SU-DHL-6 (cell line): ENCODE results near the gene ADAR.

Experiments
- H2AFZ ChIP-seq: fragments of 200-600 bp; sonication (generic); 2 replicates; pipeline ENCODE4 v1.6.1; 2014; ENCODE audit warnings: low read depth, mild to moderate bottlenecking, moderate library complexity, mixed read lengths, antibody characterized with exemption, low read length; ENCODE audit not compliant: severe bottlenecking
- H3F3A ChIP-seq: fragments of 200-600 bp; shearing (Covaris generic); 2 replicates; pipeline ENCODE4 v1.6.0; 2016; ENCODE audit warnings: antibody characterized with exemption, mild to moderate bottlenecking; ENCODE audit not compliant: insufficient read depth
- H3K27ac ChIP-seq: fragments of 200-600 bp; sonication (generic); 2 replicates; pipeline ENCODE4 v1.5.1; 2016; ENCODE audit warnings: low read depth, mild to moderate bottlenecking, low read length, moderate library complexity, mixed read lengths
- H3K27me3 ChIP-seq: fragments of 200-600 bp; sonication (generic), shearing (Covaris generic); 2 replicates; pipeline ENCODE4 v1.6.0; 2014; ENCODE audit warnings: mild to moderate bottlenecking, low read length
- H3K36me3 ChIP-seq: fragments of 200-600 bp; sonication (generic); 2 replicates; pipeline ENCODE4 v1.6.1; 2014; ENCODE audit warnings: mild to moderate bottlenecking, low read length, mixed read lengths
- H3K4me2 ChIP-seq: fragments of 300-600, 200-600 bp; shearing (Covaris generic), sonication (generic); 2 replicates; pipeline ENCODE4 v1.6.0; 2014; ENCODE audit warnings: low read length, low read depth, mild to moderate bottlenecking; ENCODE audit not compliant: poor library complexity, severe bottlenecking
- H3K4me3 ChIP-seq: fragments of 200-600 bp; sonication (generic); 2 replicates; pipeline ENCODE4 v1.5.1; 2014; ENCODE audit warnings: antibody characterized with exemption, low read length, mild to moderate bottlenecking, mixed read lengths; ENCODE audit not compliant: insufficient read depth, poor library complexity, severe bottlenecking
- H3K79me2 ChIP-seq: fragments of 200-600 bp; sonication (generic); 2 replicates; pipeline ENCODE4 v1.6.1; 2014; ENCODE audit warnings: mild to moderate bottlenecking, low read length, moderate library complexity; ENCODE audit not compliant: insufficient read depth
- H3K9ac ChIP-seq: fragments of 200-600 bp; sonication (generic); 2 replicates; pipeline ENCODE4 v1.7.0; 2014; ENCODE audit warnings: mild to moderate bottlenecking, low read length
- H3K9me2 ChIP-seq: fragments of 200-600 bp; sonication (generic); replicated peaks from 2 replicates; pipeline ENCODE4 v1.6.1; 2014; ENCODE audit warnings: low read length; ENCODE audit not compliant: insufficient read depth
- H3K9me3 ChIP-seq: fragments of 200-600 bp; sonication (generic); 2 replicates; pipeline ENCODE4 v1.6.1; 2014; ENCODE audit warnings: low read length, mixed read lengths; ENCODE audit not compliant: insufficient read depth
- H4K20me1 ChIP-seq: fragments of 200-600 bp; sonication (generic); 2 replicates; pipeline ENCODE4 v1.6.1; 2014; ENCODE audit warnings: low read depth, mild to moderate bottlenecking, antibody characterized with exemption, low read length, moderate library complexity, mixed read lengths
- EZH2phosphoT487 ChIP-seq: fragments of 200-600 bp; sonication (generic), shearing (Covaris generic); conservative IDR thresholded peaks from 2 replicates; pipeline ENCODE4 v1.6.1; 2018; ENCODE audit warnings: mild to moderate bottlenecking, antibody characterized with exemption, low read length, moderate library complexity, mixed read lengths
- TF ChIP-seq, protein P1 (sequence below): fragments of 200-600 bp; sonication (generic); IDR thresholded peaks from one replicate; pipeline ENCODE4 v1.5.1; 2017; ENCODE audit warnings: antibody characterized with exemption, mild to moderate bottlenecking, low read length, moderate library complexity; ENCODE audit not compliant: insufficient read depth, poor library complexity, severe bottlenecking

Gene ADAR

DNA sequence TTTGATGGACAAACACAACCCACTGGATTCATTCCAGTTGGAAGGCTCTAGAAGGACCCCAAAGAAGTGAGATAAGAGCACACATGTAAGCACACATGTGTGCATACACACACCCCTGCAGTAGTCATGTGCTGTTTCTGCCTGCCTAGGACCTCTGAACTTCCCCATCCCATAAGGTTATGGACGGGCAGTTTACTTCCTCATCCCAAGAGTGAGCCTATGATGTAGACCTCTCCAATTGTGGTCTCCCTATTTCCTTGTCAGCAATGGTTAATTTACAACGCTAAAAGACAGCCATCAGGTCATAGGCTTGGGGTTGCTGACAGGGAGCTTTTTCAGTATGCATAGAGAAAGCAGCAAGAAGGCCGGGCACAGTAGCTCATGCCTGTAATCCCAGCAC lies 15.4 kb upstream of the ADAR start:
- H3K27ac ChIP-seq = no peak overlapping the region
- H3K36me3 ChIP-seq = peaks cover 4% of the 10 kb centered on the region; the same call in 1 of the 2 replicates
- no peaks in the 10 kb centered on the region for H3K27me3 ChIP-seq
- no peak overlapping the region for H3K4me2 ChIP-seq
- TF ChIP-seq EZH2phosphoT487 = no peak
- TF ChIP-seq, protein P1, sequence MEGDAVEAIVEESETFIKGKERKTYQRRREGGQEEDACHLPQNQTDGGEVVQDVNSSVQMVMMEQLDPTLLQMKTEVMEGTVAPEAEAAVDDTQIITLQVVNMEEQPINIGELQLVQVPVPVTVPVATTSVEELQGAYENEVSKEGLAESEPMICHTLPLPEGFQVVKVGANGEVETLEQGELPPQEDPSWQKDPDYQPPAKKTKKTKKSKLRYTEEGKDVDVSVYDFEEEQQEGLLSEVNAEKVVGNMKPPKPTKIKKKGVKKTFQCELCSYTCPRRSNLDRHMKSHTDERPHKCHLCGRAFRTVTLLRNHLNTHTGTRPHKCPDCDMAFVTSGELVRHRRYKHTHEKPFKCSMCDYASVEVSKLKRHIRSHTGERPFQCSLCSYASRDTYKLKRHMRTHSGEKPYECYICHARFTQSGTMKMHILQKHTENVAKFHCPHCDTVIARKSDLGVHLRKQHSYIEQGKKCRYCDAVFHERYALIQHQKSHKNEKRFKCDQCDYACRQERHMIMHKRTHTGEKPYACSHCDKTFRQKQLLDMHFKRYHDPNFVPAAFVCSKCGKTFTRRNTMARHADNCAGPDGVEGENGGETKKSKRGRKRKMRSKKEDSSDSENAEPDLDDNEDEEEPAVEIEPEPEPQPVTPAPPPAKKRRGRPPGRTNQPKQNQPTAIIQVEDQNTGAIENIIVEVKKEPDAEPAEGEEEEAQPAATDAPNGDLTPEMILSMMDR = no peak
- H3K9me3 ChIP-seq = no peaks in the 10 kb centered on the region
- H3K9me2 ChIP-seq = no peaks in the 10 kb centered on the region
- no peak overlapping the region for H3K9ac ChIP-seq
- no peaks in the 10 kb centered on the region for H3F3A ChIP-seq
- no peak overlapping the region for H2AFZ ChIP-seq
- no peak overlapping the region for H3K4me3 ChIP-seq
- H3K79me2 ChIP-seq = peaks cover 87% of the 10 kb centered on the region
- H4K20me1 ChIP-seq = peaks cover 2% of the 10 kb centered on the region; the same call in 1 of the 2 replicates

DNA sequence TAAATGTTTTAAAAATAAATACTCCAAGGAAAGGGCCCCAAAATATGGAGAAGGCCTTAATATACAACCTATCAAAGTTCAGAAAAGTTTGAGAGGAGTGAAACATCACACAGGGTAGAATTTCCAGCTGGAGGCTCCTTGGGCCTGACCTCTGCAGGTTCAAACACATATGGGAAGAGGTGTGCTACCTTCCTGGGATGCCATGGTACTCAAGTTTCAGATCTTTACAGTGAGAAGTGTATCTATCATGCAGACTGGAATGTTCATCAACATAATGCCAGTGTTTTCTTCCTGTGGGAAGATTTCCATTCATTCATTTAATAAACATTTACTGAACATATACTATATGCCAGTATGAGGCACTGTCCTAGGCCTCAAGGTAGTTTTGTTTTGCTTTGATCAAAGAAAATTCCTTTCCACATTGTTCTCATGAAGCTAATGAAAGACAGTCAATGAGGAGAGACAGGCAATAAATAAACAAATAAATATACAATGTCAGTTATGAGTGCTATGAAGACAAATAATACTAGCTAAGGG lies 14.6 kb upstream of the ADAR start:
- Histone ChIP-seq H2AFZ (no peak overlapping the region), H3K4me3 (no peak overlapping the region), H4K20me1 (peaks cover 2% of the 10 kb centered on the region; the same call in 1 of the 2 replicates), H3K9me2 (no peaks in the 10 kb centered on the region), H3K4me2 (no peak overlapping the region), H3K27me3 (no peaks in the 10 kb centered on the region), H3F3A (no peaks in the 10 kb centered on the region), H3K36me3 (peaks cover 4% of the 10 kb centered on the region; the same call in 1 of the 2 replicates), H3K9me3 (no peaks in the 10 kb centered on the region), H3K79me2 (peaks cover 90% of the 10 kb centered on the region), H3K9ac (no peak overlapping the region), H3K27ac (no peak overlapping the region)
- TF ChIP-seq, protein P1 = no peak
- no peak for TF ChIP-seq EZH2phosphoT487

DNA sequence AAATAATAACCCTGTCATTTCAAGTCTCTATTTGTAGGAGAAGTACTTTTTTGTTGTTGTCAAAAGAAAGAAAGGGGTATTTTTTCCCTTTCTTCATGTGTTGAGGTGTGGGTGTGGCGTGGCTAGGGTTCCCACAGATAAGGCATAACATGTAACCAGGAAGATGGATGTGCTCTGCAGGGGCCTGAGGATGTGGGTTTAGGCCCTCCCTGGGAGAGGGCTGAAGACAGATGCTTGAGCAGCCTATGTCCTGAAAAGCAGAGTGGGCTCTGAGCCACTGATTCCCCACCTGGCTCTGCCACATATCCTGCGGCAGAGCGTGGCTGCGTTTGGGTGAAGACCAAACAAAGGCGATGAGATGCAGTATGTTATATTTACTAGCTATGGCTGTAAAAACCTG lies 13.9 kb upstream of the ADAR start:
- H3K27me3 ChIP-seq = no peaks in the 10 kb centered on the region
- H3K79me2 ChIP-seq = peaks cover 90% of the 10 kb centered on the region
- H3K36me3 ChIP-seq = peaks cover 4% of the 10 kb centered on the region; the same call in 1 of the 2 replicates
- H3F3A ChIP-seq = no peaks in the 10 kb centered on the region
- no peak overlapping the region for H2AFZ ChIP-seq
- H3K9ac ChIP-seq = no peak overlapping the region
- H3K9me2 ChIP-seq = no peaks in the 10 kb centered on the region
- H3K4me2 ChIP-seq = no peak overlapping the region
- no peak overlapping the region for H3K4me3 ChIP-seq
- no peaks in the 10 kb centered on the region for H3K9me3 ChIP-seq
- no peak overlapping the region for H3K27ac ChIP-seq
- H4K20me1 ChIP-seq = peaks cover 2% of the 10 kb centered on the region; the same call in 1 of the 2 replicates
- TF ChIP-seq EZH2phosphoT487 = no peak
- TF ChIP-seq, protein P1 = no peak
